IPS DF 6.9 (cell line): Measurements from ENCODE around the gene DPP7.

Source experiments
- DNase-seq: peaks from one replicate; pipeline ENCODE4 v3.0.0-alpha.2; 2013; ENCODE audit warnings: low read depth, low spot score
- H3K27ac ChIP-seq: one replicate; pipeline ENCODE4 v1.5.1; 2013; ENCODE audit warnings: low read length, control low read depth
- H3K27me3 ChIP-seq: 2 replicates; pipeline ENCODE4 v1.6.1; 2013; ENCODE audit warnings: mild to moderate bottlenecking, low read length; ENCODE audit not compliant: control insufficient read depth, insufficient read depth
- H3K36me3 ChIP-seq: 2 replicates; pipeline ENCODE4 v1.6.1; 2013; ENCODE audit warnings: low read length; ENCODE audit not compliant: control insufficient read depth, insufficient read depth
- H3K4me1 ChIP-seq: 2 replicates; pipeline ENCODE4 v1.6.1; 2013; ENCODE audit warnings: low read length; ENCODE audit not compliant: control insufficient read depth, insufficient read depth
- H3K4me3 ChIP-seq: 2 replicates; pipeline ENCODE4 v1.5.1; 2013; ENCODE audit warnings: mild to moderate bottlenecking, low read length
- H3K9me3 ChIP-seq: 2 replicates; pipeline ENCODE4 v1.6.1; 2013; ENCODE audit warnings: low read length, inconsistent platforms; ENCODE audit not compliant: control insufficient read depth, insufficient read depth
- WGBS: extraction: QIAGEN DNeasy Blood & Tissue Kit; methylation state at CpG from one replicate; pipeline ENCODE4 v1.1.7; 2013; ENCODE audit warnings: mixed read lengths, missing lambda C conversion rate; ENCODE audit not compliant: insufficient read length, insufficient coverage; 5-methylcytosine and 5-hydroxymethylcytosine counted together

Gene DPP7

DNA sequence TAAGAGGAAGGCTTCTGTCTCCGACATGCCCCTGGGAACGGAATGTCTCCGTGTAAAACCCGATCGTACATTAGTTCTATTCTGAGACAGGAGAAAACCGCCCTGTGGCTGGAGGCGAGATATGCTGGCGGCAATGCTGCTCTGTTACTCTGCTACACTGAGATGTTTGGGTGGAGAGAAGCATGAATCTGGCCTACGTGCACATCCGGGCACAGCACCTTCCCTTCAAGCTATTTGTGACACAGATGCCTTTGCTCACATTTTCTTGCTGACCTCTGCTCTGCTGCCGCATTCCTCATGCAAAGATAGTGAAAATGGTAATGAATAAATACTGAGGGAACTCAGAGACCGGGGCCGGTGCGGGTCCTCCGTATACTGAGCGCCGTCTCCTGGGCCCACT is 2.2 kb upstream of the DPP7 start:
- Histone ChIP-seq H3K27ac (no peak overlapping the region), H3K4me1 (no peaks in the 10 kb centered on the region; the same call in 1 of the 2 replicates), H3K27me3 (peaks cover 11% of the 10 kb centered on the region; the same call in 1 of the 2 replicates), H3K36me3 (no peaks in the 10 kb centered on the region), H3K4me3 (no peak overlapping the region), H3K9me3 (no peaks in the 10 kb centered on the region)
- no peak for DNase-seq
- WGBS = no CpG with 5 or more reads among the region's 17 CpGs

DNA sequence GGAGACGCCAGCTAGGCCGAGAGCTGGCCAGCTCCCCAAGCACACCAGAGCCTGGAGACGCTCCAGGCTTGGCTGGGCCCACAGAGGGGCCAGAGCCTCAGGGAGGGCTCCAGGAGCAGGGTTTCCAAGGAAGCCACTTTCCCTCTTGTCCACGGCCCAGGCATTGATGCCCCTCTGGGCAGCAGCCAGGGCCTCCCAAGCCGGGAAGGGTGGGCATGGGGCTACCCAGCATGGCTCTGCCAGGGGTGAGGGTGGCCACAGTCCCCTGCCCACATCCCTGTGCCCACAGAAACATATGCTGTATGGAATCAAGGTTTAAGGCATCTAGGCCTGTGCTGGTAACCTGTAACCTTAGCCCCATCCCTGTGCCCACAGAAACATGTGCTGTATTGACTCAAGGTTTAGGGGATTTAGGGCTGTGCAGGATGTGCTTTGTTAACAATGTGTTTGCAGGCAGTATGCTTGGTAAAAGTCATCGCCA is 1.5 kb upstream of the DPP7 start:
- no peaks in the 10 kb centered on the region; the same call in 1 of the 2 replicates for H3K4me1 ChIP-seq
- no peak overlapping the region for H3K4me3 ChIP-seq
- peaks cover 11% of the 10 kb centered on the region; the same call in 1 of the 2 replicates for H3K27me3 ChIP-seq
- no peak overlapping the region for H3K27ac ChIP-seq
- no CpG with 5 or more reads among the region's 6 CpGs for WGBS
- DNase-seq = no peak
- no peaks in the 10 kb centered on the region for H3K9me3 ChIP-seq
- H3K36me3 ChIP-seq = no peaks in the 10 kb centered on the region

DNA sequence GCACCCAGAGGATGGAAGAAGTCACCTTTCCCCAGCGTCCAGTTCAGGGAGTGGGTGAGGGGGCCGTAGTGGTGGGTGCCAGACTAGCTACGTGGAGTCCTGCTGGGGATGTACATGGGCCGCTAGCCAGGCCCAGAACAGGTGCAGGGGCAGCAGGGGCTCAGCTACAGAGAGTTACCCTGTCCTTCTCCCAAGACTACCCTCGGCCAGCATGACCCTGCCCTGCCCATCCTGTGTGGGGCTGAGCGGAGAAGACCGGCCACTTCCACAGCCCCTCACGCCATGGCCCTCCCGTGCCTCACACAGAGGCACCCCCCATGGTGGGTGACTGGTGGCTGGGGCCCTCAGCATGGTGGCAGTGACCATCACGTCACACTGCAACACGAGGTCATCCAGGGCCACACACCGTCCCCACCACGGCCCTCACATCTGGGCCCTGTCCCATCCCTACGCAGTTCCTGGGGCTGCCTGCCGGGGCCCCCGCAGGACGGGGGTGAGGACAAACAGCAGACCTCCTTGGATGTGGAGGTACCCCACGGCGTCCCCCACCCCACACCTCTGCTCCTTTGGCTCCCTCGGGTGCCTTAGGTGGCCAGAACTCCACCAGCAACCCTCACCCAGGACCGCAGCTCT is 977 bp upstream of the DPP7 start:
- Histone ChIP-seq H3K4me3 (no peak overlapping the region), H3K27ac (no peak overlapping the region), H3K4me1 (no peaks in the 10 kb centered on the region; the same call in 1 of the 2 replicates), H3K36me3 (no peaks in the 10 kb centered on the region), H3K9me3 (no peaks in the 10 kb centered on the region), H3K27me3 (peaks cover 11% of the 10 kb centered on the region; the same call in 1 of the 2 replicates)
- no peak for DNase-seq
- WGBS = no CpG with 5 or more reads among the region's 21 CpGs

DNA sequence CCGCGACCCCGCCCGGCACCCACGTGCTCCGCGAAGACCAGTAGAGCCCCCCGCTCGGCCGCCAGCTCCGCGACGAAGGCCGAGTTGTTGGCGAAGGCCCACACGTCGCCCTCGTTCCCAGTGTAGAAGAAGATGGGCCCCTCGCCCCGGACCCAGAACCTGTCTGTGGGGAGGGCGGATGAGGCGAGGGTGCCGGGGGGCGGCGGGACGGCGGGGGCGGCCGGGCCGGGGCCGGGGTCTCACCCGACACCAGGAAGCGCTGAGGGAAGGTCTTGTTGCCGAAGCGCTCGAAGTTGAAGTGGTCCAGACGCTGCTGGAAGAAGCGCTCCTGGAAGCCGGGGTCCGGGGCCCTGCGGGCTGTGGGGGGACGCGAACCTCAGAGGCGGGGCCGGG is 317 bp downstream of the DPP7 start:
- Histone ChIP-seq H3K27ac (no peak overlapping the region), H3K4me1 (no peaks in the 10 kb centered on the region; the same call in 1 of the 2 replicates), H3K36me3 (no peaks in the 10 kb centered on the region), H3K9me3 (no peaks in the 10 kb centered on the region), H3K4me3 (peak overlapping the region; percentile 12; the same call in 1 of the 2 replicates), H3K27me3 (peaks cover 11% of the 10 kb centered on the region; the same call in 1 of the 2 replicates)
- WGBS = no CpG with 5 or more reads among the region's 45 CpGs
- no peak for DNase-seq

DNA sequence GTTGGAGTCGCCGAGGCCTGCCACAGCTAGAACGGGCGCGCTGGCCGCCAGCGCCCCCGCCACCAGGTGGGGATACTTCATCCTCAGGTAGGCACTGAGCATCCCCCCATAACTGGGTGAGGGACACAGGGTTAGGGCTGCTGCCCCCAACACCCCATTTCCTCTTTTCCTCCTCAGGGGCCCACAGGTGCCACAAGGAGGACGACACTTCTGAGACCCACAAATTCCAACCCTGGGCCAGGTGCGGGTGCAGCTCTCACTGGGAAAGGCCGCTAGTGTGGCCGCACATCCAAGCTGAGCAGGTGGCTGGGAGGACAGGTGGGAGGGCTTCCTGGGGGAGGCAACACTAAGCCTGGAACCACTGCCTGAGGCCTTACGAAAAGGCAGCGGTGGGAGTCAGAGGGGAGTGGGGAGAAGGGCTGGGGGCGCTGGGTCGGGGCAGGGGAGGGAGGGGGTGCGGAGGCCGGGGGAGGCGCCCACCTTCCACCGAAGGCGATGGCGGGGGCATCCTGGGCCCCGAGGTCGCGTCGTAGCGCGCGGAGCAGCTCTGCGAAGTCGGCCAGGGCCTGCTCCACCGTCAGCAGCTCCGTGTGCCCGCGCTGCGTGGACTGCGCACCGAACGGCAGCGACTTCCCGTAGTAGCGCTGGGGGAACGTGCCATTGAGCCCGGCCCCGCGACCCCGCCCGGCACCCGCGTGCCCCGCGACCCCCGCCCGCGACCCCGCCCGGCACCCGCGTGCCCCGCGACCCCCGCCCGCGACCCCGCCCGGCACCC is 961 bp downstream of the DPP7 start:
- Histone ChIP-seq H3K9me3 (no peaks in the 10 kb centered on the region), H3K27ac (no peak overlapping the region), H3K4me1 (no peaks in the 10 kb centered on the region; the same call in 1 of the 2 replicates), H3K4me3 (no peak overlapping the region), H3K36me3 (no peaks in the 10 kb centered on the region), H3K27me3 (peaks cover 11% of the 10 kb centered on the region; the same call in 1 of the 2 replicates)
- WGBS = no CpG with 5 or more reads among the region's 66 CpGs
- DNase-seq = no peak

DNA sequence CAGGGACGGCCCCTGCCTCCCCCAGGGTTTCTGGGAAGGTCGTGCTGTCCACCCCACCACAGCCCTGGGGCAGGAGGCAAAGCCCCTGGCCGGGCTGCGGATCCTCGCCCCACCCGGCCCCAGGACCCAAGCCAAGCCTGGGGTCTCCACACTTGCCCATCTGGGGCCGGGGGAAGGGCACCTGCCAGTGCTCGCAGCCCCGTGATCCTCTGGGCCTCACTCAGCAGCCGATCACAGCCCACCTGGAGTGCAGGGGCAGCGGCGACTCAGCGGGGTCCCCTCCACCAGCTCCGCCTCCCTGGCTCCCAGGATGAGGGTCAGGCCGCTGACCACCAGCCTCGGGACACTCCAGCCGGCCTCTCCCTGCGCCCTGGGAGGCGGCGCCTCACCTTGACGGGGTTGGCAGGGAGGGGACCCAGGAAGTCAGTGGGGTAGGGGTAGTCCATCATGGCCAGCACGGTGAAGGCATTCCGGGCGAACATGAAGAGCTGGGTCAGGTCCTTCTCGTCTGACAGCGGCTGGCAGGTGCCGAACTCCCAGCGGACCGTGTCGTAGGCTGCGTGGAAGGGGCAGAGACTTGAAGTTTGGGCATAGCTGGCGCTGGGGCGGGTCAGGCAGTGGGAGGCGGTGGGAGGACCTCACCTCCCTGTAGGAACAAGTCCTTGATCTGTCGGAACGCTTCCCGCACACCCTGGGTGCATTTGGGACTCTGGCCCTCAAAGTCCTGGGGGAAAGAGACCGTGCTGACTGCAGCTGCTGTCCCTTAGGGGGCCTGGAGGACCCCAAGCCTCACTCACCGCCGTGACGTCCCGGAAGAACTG is 1.8 kb downstream of the DPP7 start:
- H3K27me3 ChIP-seq = peaks cover 11% of the 10 kb centered on the region; the same call in 1 of the 2 replicates
- H3K27ac ChIP-seq = no peak overlapping the region
- H3K4me1 ChIP-seq = no peaks in the 10 kb centered on the region; the same call in 1 of the 2 replicates
- H3K9me3 ChIP-seq = no peaks in the 10 kb centered on the region
- WGBS = no CpG with 5 or more reads among the region's 42 CpGs
- no peak for DNase-seq
- peaks cover under 1% of the 10 kb centered on the region; the same call in 1 of the 2 replicates for H3K36me3 ChIP-seq
- H3K4me3 ChIP-seq = no peak overlapping the region

DNA sequence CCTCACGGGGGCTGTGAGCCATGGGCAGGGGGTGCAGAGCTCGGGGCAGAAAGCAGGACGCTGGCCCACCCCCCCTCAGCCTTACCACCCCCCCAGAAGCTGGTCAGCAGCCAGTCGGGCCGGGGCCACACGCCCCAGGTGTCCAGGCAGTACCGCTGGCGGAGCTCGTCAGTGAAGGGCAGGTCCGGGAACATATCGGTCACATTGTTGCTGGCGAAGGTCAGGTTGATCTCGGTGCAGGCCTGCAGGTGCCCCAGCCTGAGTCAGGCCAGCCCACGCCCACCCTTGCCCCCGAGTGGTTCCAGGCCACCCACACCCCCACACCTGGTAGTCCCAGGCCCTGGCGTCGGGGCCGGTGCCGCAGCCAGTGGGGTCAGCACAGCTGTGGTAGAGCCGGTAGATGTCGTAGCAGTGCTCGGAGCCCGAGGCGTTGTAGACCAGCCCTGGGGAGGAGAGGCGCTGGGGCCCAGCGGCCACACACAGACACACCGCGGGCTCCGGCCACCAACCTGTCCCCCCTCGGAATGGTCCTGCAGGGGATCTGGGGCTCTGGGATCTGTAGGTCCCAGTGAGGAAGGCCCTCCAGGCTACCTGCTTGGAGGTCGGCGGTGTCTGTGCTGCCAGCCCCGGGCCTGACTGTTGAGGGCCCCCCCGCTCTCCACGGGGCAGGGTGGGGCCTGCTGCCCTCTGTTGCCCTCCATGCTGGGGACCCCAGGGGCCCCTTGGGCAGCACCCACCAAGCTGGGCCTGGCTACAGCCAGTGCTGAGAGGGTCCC is 2.6 kb downstream of the DPP7 start:
- Histone ChIP-seq H3K9me3 (no peaks in the 10 kb centered on the region), H3K4me3 (no peak overlapping the region), H3K27ac (no peak overlapping the region), H3K27me3 (peaks cover 11% of the 10 kb centered on the region; the same call in 1 of the 2 replicates), H3K36me3 (peaks cover 7% of the 10 kb centered on the region), H3K4me1 (no peaks in the 10 kb centered on the region; the same call in 1 of the 2 replicates)
- no peak for DNase-seq
- no CpG with 5 or more reads among the region's 35 CpGs for WGBS

DNA sequence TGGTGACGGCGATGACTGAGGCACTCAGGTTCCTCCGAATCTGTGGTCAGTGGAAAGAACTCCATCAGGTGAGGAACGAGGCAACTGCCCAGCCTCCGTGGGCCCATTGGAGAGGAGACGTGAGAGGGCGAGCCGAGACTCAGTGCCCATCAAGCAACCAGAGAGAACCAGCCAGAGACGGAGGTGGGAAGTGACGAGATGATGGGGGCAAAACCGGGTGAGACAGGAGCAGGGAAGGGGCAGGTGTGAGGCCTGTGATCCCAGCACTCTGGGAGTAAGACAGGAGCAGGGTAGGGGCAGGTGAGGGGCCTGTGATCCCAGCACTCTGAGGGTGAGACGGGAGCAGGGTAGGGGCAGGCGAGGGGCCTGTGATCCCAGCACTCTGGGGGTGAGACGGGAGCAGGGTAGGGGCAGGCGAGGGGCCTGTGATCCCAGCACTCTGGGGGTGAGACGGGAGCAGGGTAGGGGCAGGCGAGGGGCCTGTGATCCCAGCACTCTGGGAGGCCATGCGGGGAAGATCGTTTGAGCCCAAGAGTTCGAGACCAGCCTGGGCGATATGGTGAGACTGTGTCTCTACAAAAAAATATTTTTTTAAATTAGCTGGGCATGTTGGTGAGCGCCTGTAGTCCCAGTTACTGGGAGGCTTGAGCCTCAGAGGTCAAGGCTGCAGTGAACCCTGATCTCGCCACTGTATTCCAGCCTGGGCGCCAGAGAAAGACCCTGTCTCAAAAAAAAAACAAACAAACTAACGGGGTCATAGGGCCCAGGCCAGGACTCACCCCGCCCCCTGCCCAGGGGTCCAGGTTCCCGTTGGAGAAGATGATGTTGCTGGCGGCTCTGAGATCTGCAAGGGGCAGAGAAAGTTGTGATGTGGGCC is 3.4 kb downstream of the DPP7 start:
- Histone ChIP-seq H3K9me3 (no peaks in the 10 kb centered on the region), H3K4me1 (no peaks in the 10 kb centered on the region; the same call in 1 of the 2 replicates), H3K27ac (no peak overlapping the region), H3K4me3 (no peak overlapping the region), H3K36me3 (peaks cover 10% of the 10 kb centered on the region), H3K27me3 (peaks cover 10% of the 10 kb centered on the region; the same call in 1 of the 2 replicates)
- DNase-seq = no peak
- WGBS = no CpG with 5 or more reads among the region's 28 CpGs
